HL-60/S4 (cell line): ENCODE data around the gene GAREM2.

Source experiments
- in situ Hi-C: fragments of 300-500 bp; cut with MboI; formaldehyde crosslinking; loops from 2 replicates; pipeline ENCODE4 v1.14.3; 2022; ENCODE audit warnings: low sequenced_read_pairs

The GAREM2 gene

GRCh38 chr2:26169226-26169625 lies 3.7 kb upstream of the GAREM2 start:
- in situ Hi-C loops: no loop called here

GRCh38 chr2:26169681-26170414 lies 3.0 kb upstream of the GAREM2 start:
- in situ Hi-C loops: no loop called here

GRCh38 chr2:26170795-26171194 lies 2.1 kb upstream of the GAREM2 start:
- in situ Hi-C loops: no loop called here

- in situ Hi-C loops: no loop called here
Observed at GRCh38 chr2:26172189-26172870, 558 bp upstream of the GAREM2 start.

GRCh38 chr2:26173776-26174482 lies 1.0 kb downstream of the GAREM2 start:
- in situ Hi-C loops: no loop called here

GRCh38 chr2:26174691-26175465 lies 2.0 kb downstream of the GAREM2 start:
- in situ Hi-C loops: no loop called here

- in situ Hi-C loops: no loop called here
Observed at GRCh38 chr2:26175466-26176278, 2.8 kb downstream of the GAREM2 start.

GRCh38 chr2:26176279-26176615 lies 3.4 kb downstream of the GAREM2 start:
- in situ Hi-C loops: no loop called here

- in situ Hi-C loops: no loop called here
Observed at GRCh38 chr2:26177122-26177521, 4.2 kb downstream of the GAREM2 start.

- in situ Hi-C loops: no loop called here
Observed at GRCh38 chr2:26178246-26178645, 5.4 kb downstream of the GAREM2 start.

- in situ Hi-C loops: no loop called here
Observed at GRCh38 chr2:26178746-26179436, 6.0 kb downstream of the GAREM2 start.

- in situ Hi-C loops: no loop called here
Observed at GRCh38 chr2:26179446-26179913, 6.6 kb downstream of the GAREM2 start.

GRCh38 chr2:26182441-26182840 lies 9.6 kb downstream of the GAREM2 start:
- in situ Hi-C loops: no loop called here

- in situ Hi-C loops: no loop called here
Observed at GRCh38 chr2:26182887-26183630, 10.2 kb downstream of the GAREM2 start.

GRCh38 chr2:26184121-26184520 lies 11.2 kb downstream of the GAREM2 start:
- in situ Hi-C loops: no loop called here

GRCh38 chr2:26184555-26185303 lies 11.8 kb downstream of the GAREM2 start:
- in situ Hi-C loops: no loop called here

GRCh38 chr2:26185304-26185928 lies 12.5 kb downstream of the GAREM2 start:
- in situ Hi-C loops: no loop called here
